Measurements from ENCODE around the gene SRRD.
"Not testable (repeated sequence)": the region's sequence is repeated elsewhere in the genome, so short reads cannot be mapped to it uniquely, and the experiment has no call there.

The SRRD gene

GRCh38 chr22:26483439-26484359, at the start of gene SRRD, which contains the start of gene HPS4:
TSS of gene SRRD (plus strand) at chr22:26483877. CDS start at chr22:26483891, 14 bp downstream.
TSS of gene HPS4 (minus strand) at chr22:26483783. CDS start at chr22:26481762, 2,021 bp downstream.
- in situ Hi-C loops (cut with MboI; ENCODE audit: low sequenced_read_pairs): no loop called here

- in situ Hi-C loops (cut with MboI; ENCODE audit: low sequenced_read_pairs): no loop called here
Observed at GRCh38 chr22:26435327-26436093, 48.2 kb upstream of the SRRD start.

- in situ Hi-C loops (cut with MboI; ENCODE audit: low sequenced_read_pairs): no loop called here
Observed at GRCh38 chr22:26436903-26437515, 46.7 kb upstream of the SRRD start.

- in situ Hi-C loops (cut with MboI; ENCODE audit: low sequenced_read_pairs): no loop called here
Observed at GRCh38 chr22:26437694-26438392, 45.8 kb upstream of the SRRD start.

GRCh38 chr22:26438776-26439175, 44.9 kb upstream of the SRRD start:
- in situ Hi-C loops (cut with MboI; ENCODE audit: low sequenced_read_pairs): not testable (repeated sequence)

- in situ Hi-C loops (cut with MboI; ENCODE audit: low sequenced_read_pairs): no loop called here
Observed at GRCh38 chr22:26439559-26439958, 44.1 kb upstream of the SRRD start.

GRCh38 chr22:26442086-26442756, 41.5 kb upstream of the SRRD start:
- in situ Hi-C loops (cut with MboI; ENCODE audit: low sequenced_read_pairs): no loop called here

GRCh38 chr22:26443901-26444690, 39.6 kb upstream of the SRRD start:
- in situ Hi-C loops (cut with MboI; ENCODE audit: low sequenced_read_pairs): no loop called here

- in situ Hi-C loops (cut with MboI; ENCODE audit: low sequenced_read_pairs): no loop called here
Observed at GRCh38 chr22:26444777-26445176, 38.9 kb upstream of the SRRD start.

- in situ Hi-C loops (cut with MboI; ENCODE audit: low sequenced_read_pairs): no loop called here
Observed at GRCh38 chr22:26445577-26446275, 38.0 kb upstream of the SRRD start.

- in situ Hi-C loops (cut with MboI; ENCODE audit: low sequenced_read_pairs): no loop called here
Observed at GRCh38 chr22:26446808-26447515, 36.7 kb upstream of the SRRD start.

- in situ Hi-C loops (cut with MboI; ENCODE audit: low sequenced_read_pairs): no loop called here
Observed at GRCh38 chr22:26447584-26448329, 35.9 kb upstream of the SRRD start.

- in situ Hi-C loops (cut with MboI; ENCODE audit: low sequenced_read_pairs): no loop called here
Observed at GRCh38 chr22:26448334-26448733, 35.3 kb upstream of the SRRD start.

- in situ Hi-C loops (cut with MboI; ENCODE audit: low sequenced_read_pairs): no loop called here
Observed at GRCh38 chr22:26448941-26449340, 34.7 kb upstream of the SRRD start.

GRCh38 chr22:26450453-26451185, 33.1 kb upstream of the SRRD start:
- in situ Hi-C loops (cut with MboI; ENCODE audit: low sequenced_read_pairs): loop anchor here (10.0 kb wide), 1 partner anchor 56 kb away; no protein-coding TSS in a partner anchor

GRCh38 chr22:26452236-26453016, 31.3 kb upstream of the SRRD start:
- in situ Hi-C loops (cut with MboI; ENCODE audit: low sequenced_read_pairs): loop anchor here (10.0 kb wide), 1 partner anchor 58 kb away; no protein-coding TSS in a partner anchor

Measured in HL-60/S4 treated with phorbol 12-myristate 13-acetate at 8.2 ng/mL for 4 days and 3 days (cell line).